Activated naive CD4-positive, alpha-beta T cell treated with anti-CD3 and anti-CD28 coated beads, Interleukin-2, amount 50 U/mL, for 72 hours (primary cell): ENCODE measurements around the gene SPACDR. TPM values are rescaled to one million over a fixed set of nuclear protein-coding genes. Genes with fewer than 3 reads are reported as not detected.
"Not testable (repeated sequence)": the region's sequence is repeated elsewhere in the genome, so short reads cannot be mapped to it uniquely, and the experiment has no call there.

Source experiments
- ATAC-seq, 2 donors: fragments of 150-1000 bp; cut with Tn5 transposase; 2 replicates each; pipeline ENCODE4 v1.10.0; 2021; ENCODE audit warnings: mild to moderate bottlenecking in 2 of 2, moderate library complexity in 2 of 2
- DNase-seq, 2 donors: peaks; one replicate each; pipeline ENCODE4 v3.0.0; 2021 to 2022; ENCODE audit warnings: low spot score in 2 of 2
- H3K27ac Mint-ChIP-seq, 2 donors: one replicate each; pipeline ENCODE4 v1.8.0; 2022; ENCODE audit warnings: mild to moderate bottlenecking in 2 of 2, mixed read lengths in 2 of 2
- H3K36me3 Mint-ChIP-seq, 2 donors: one replicate each; pipeline ENCODE4 v1.8.0; 2022; ENCODE audit warnings: mixed read lengths in 2 of 2
- H3K9me3 Mint-ChIP-seq, 2 donors: one replicate each; pipeline ENCODE4 v1.8.0; 2022; ENCODE audit warnings: mixed read lengths in 2 of 2
- total RNA-seq, 2 donors: library from RNA; stranded (reverse); gene quantifications; one replicate each; pipeline ENCODE4 v1.2.3, GENCODE V29; 2022

Gene SPACDR
- total RNA-seq, 2 donors from 2014 or later: 7.7 to 9.9 TPM

- H3K27ac Mint-ChIP-seq, DNase-seq, ATAC-seq, H3K9me3 Mint-ChIP-seq, H3K36me3 Mint-ChIP-seq: not testable (repeated sequence)
These were observed 16.7 kb downstream of the SPACDR start for GRCh38 chr7:100447363-100447762.

- Mint-ChIP-seq H3K27ac (peak overlapping the region in 1 of 2 donors; percentile 28), H3K9me3 (no peaks in the 10 kb centered on the region), H3K36me3 (no peaks in the 10 kb centered on the region)
- no peak for ATAC-seq
- DNase-seq: no peak
These were observed 18.0 kb downstream of the SPACDR start for GRCh38 chr7:100446040-100446439.

- Mint-ChIP-seq H3K9me3 (no peaks in the 10 kb centered on the region), H3K36me3 (no peaks in the 10 kb centered on the region), H3K27ac (peak overlapping the region; percentile 50 to 84)
- ATAC-seq (peak; percentile 51 to 91), DNase-seq (peak in 1 of 2 donors; percentile 53)
These were observed 19.5 kb downstream of the SPACDR start for GRCh38 chr7:100444311-100445278.

- peak in 1 of 2 donors; percentile 42 for DNase-seq
- Mint-ChIP-seq H3K36me3 (no peaks in the 10 kb centered on the region), H3K9me3 (no peaks in the 10 kb centered on the region), H3K27ac (peak overlapping the region; percentile 19 to 84)
- ATAC-seq: no peak
These were observed 20.8 kb downstream of the SPACDR start for GRCh38 chr7:100443096-100443840.

GRCh38 chr7:100441641-100442535 lies 22.2 kb downstream of the SPACDR start:
- peak overlapping the region in 1 of 2 donors; percentile 77 for H3K27ac Mint-ChIP-seq
- H3K9me3 Mint-ChIP-seq: no peaks in the 10 kb centered on the region
- peak in 1 of 2 donors; percentile 9 for ATAC-seq
- no peaks in the 10 kb centered on the region for H3K36me3 Mint-ChIP-seq
- peak in 1 of 2 donors; percentile 52 for DNase-seq

- H3K36me3 Mint-ChIP-seq: peaks cover 19 to 20% of the 10 kb centered on the region in 2 donors
- DNase-seq: peak in 1 of 2 donors; percentile 44
- H3K9me3 Mint-ChIP-seq, H3K27ac Mint-ChIP-seq, ATAC-seq: not testable (repeated sequence)
These were observed 24.8 kb downstream of the SPACDR start for GRCh38 chr7:100439244-100439643.

- not testable (repeated sequence) for H3K9me3 Mint-ChIP-seq, H3K27ac Mint-ChIP-seq, ATAC-seq
- peak in 1 of 2 donors; percentile 44 for DNase-seq
- peaks cover 24 to 25% of the 10 kb centered on the region in 2 donors for H3K36me3 Mint-ChIP-seq
These were observed 25.3 kb downstream of the SPACDR start for GRCh38 chr7:100438731-100439130.

- Mint-ChIP-seq H3K9me3 (no peaks in the 10 kb centered on the region), H3K27ac (peak overlapping the region in 1 of 2 donors; percentile 2), H3K36me3 (peaks cover 26 to 30% of the 10 kb centered on the region in 2 donors)
- ATAC-seq (no peak), DNase-seq (no peak)
These were observed 25.9 kb downstream of the SPACDR start for GRCh38 chr7:100438172-100438571.

GRCh38 chr7:100437150-100438100 lies 26.6 kb downstream of the SPACDR start:
- no peaks in the 10 kb centered on the region for H3K9me3 Mint-ChIP-seq
- DNase-seq: peak in 1 of 2 donors; percentile 56
- H3K36me3 Mint-ChIP-seq: peaks cover 26 to 31% of the 10 kb centered on the region in 2 donors
- H3K27ac Mint-ChIP-seq: peak overlapping the region in 1 of 2 donors; percentile 94
- ATAC-seq: no peak

- Mint-ChIP-seq H3K36me3 (peaks cover 31 to 35% of the 10 kb centered on the region in 2 donors), H3K27ac (peak overlapping the region; percentile 94 to 95), H3K9me3 (no peaks in the 10 kb centered on the region)
- ATAC-seq: peak; percentile 24 to 41
- DNase-seq: peak; percentile 42 to 58
These were observed 28.4 kb downstream of the SPACDR start for GRCh38 chr7:100435401-100436304.

- DNase-seq (peak in 1 of 2 donors; percentile 55), ATAC-seq (no peak)
- H3K36me3 Mint-ChIP-seq: peaks cover 36 to 38% of the 10 kb centered on the region in 2 donors
- H3K9me3 Mint-ChIP-seq: no peaks in the 10 kb centered on the region
- H3K27ac Mint-ChIP-seq: peak overlapping the region; percentile 94 to 95
These were observed 29.5 kb downstream of the SPACDR start for GRCh38 chr7:100434297-100435144.

- ATAC-seq (no peak), DNase-seq (peak in 1 of 2 donors; percentile 40)
- Mint-ChIP-seq H3K36me3 (peaks cover 40 to 43% of the 10 kb centered on the region in 2 donors), H3K27ac (peak overlapping the region; percentile 90 to 94), H3K9me3 (no peaks in the 10 kb centered on the region)
These were observed 30.3 kb downstream of the SPACDR start for GRCh38 chr7:100433592-100434296.

GRCh38 chr7:100433276-100433591 lies 30.8 kb downstream of the SPACDR start:
- H3K36me3 Mint-ChIP-seq: peaks cover 40 to 46% of the 10 kb centered on the region in 2 donors
- ATAC-seq (no peak), DNase-seq (no peak)
- no peaks in the 10 kb centered on the region for H3K9me3 Mint-ChIP-seq
- H3K27ac Mint-ChIP-seq: peak overlapping the region; percentile 44 to 94
